Uterus (tissue), 2 donors: ENCODE measurements around the gene TMPRSS4.

Experiments used
- POLR2A ChIP-seq, 2 donors: fragments of 450-650 bp; IDR thresholded peaks; one replicate each; pipeline ENCODE4 v1.6.1; 2016; ENCODE audit warnings: antibody characterized with exemption in 2 of 2, mild to moderate bottlenecking in 1 of 2, moderate library complexity in 1 of 2
- TF ChIP-seq, protein P1 (sequence below), 4 experiments: fragments of 200-600 bp in 2 of 4; fragments of 450-650 bp in 2 of 4; sonication (generic) in 2 of 4; IDR thresholded peaks; one replicate each; pipeline ENCODE4 v1.5.1; 2016 to 2019; ENCODE audit warnings: antibody characterized with exemption in 4 of 4, mild to moderate bottlenecking in 2 of 4, moderate library complexity in 1 of 4

DNA sequence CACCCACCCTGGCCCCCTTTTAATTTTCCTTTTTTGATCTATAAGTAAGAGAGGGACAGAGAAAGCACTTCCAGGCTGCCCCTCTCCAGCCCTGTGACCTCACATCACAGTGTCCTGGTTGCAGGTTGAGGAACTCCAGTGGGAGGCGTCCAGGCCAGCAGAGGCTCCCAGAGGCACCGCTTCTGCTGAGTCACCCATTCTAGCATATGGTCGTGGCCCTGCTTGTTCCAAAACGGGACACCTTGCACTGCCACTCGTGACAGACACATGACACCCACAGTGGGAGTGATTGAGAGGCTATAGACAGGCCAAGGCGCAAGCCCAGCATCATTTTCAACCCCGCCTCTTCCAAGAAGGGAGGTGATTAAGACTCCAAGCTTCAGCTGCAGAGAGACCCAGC is 16.0 kb upstream of the TMPRSS4 start:
- no peak for TF ChIP-seq POLR2A (IDR thresholded peaks at IDR 0.05)
- TF ChIP-seq, protein P1, sequence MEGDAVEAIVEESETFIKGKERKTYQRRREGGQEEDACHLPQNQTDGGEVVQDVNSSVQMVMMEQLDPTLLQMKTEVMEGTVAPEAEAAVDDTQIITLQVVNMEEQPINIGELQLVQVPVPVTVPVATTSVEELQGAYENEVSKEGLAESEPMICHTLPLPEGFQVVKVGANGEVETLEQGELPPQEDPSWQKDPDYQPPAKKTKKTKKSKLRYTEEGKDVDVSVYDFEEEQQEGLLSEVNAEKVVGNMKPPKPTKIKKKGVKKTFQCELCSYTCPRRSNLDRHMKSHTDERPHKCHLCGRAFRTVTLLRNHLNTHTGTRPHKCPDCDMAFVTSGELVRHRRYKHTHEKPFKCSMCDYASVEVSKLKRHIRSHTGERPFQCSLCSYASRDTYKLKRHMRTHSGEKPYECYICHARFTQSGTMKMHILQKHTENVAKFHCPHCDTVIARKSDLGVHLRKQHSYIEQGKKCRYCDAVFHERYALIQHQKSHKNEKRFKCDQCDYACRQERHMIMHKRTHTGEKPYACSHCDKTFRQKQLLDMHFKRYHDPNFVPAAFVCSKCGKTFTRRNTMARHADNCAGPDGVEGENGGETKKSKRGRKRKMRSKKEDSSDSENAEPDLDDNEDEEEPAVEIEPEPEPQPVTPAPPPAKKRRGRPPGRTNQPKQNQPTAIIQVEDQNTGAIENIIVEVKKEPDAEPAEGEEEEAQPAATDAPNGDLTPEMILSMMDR (IDR thresholded peaks at IDR 0.05), result no peak
